Measurements from ENCODE around the gene CITED1. TPM values are rescaled to one million over a fixed set of nuclear protein-coding genes. Genes with fewer than 3 reads are reported as not detected.
A peak's percentile ranks its signal among the peaks of the same experiment; 100 is the strongest.

The CITED1 gene
- total and polyA plus RNA-seq, 7 experiments from 2014 or later: 1.5 TPM; not detected in 6

DNA sequence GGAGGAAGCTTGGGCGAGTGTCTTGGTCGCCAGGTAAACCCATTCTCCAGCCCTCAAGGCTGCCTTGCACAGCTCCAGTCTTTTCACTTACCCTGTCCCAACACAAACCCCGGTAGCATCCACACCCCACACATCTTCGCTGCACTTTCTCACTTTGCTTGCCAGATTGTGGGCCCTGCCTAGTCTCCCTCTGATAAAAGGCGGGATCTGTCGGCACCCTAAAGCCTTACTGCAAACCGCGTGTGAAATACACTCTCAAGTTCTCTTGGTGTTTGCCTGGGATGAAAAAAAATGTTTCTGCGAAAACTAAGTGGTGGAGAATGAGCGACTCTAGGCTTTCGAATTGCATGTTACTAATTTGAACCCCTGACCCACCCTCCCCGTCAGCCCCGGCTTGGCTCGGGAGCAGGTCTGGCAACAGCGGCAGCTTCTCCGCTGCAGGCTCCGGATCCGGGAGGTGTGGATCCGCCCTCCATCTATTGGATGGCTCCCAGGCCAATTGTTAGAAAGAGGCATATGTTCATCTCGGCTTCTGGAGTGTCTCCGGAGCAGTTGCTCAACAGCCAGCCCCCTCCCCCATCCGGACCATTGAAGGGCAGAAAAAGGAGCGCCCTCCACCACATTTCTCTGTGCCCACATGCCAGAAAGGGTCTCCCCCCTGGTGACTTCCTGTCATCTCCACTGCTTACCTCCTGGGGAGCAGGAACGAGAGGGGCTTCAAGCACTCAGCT, 3.0 kb upstream of the CITED1 start:
- Mint-ChIP-seq H3K36me3 (no peaks in the 10 kb centered on the region), H3K27ac (peak overlapping the region in 1 of 9 donors; percentile 33), H3K9me3 (peaks cover 0 to 5% (median 0%) of the 10 kb centered on the region in 11 donors), H3K4me3 (peak overlapping the region; percentile 48 to 90 (median 79)), H3K4me1 (peaks cover 4 to 44% (median 27%) of the 10 kb centered on the region in 7 donors), H3K27me3 (peaks cover 12 to 52% (median 30%) of the 10 kb centered on the region in 5 donors)
- ATAC-seq (peak; percentile 53), DNase-seq (peak in 2 of 9 donors; percentile 11 to 32)
- Histone ChIP-seq H3K27ac (ENCODE audit: low read depth, low read length) (no peak overlapping the region), H3K4me3 (ENCODE audit: low read length) (peak overlapping the region; percentile 39), H3K27me3 (ENCODE audit: control insufficient read depth in 2 of 2, insufficient read depth in 2 of 2, low read length in 2 of 2) (peaks cover 0 to 13% of the 10 kb centered on the region in 2 donors), H3K4me1 (ENCODE audit: control insufficient read depth in 2 of 2, insufficient read depth in 2 of 2, low read length in 2 of 2) (peaks cover 10 to 14% of the 10 kb centered on the region in 2 donors), H3K36me3 (ENCODE audit: control insufficient read depth in 2 of 3, insufficient read depth in 3 of 3, low read length in 3 of 3) (no peaks in the 10 kb centered on the region), H3K9me3 (ENCODE audit: control insufficient read depth in 2 of 3, low read length in 3 of 3) (no peaks in the 10 kb centered on the region)
- POLR2A ChIA-PET: interaction anchor here (0.7 kb wide), 1 partner anchor 263 kb away, joined by 3 read pairs; the partner anchor contains the start of gene HDAC8
- intact Hi-C loops (cut with micrococcal nuclease): loop anchor here in 1 of 2 donors (2.0 kb wide), 1 partner anchor 264 kb away; the partner anchor contains the start of gene HDAC8
- CTCF ChIA-PET: no interaction called here

GRCh38 chrX:72308209-72308565, 2.5 kb upstream of the CITED1 start:
- H3K4me1 Mint-ChIP-seq: peaks cover 4 to 44% (median 27%) of the 10 kb centered on the region in 7 donors
- intact Hi-C loops (cut with micrococcal nuclease): loop anchor here in 1 of 2 donors (2.0 kb wide), 1 partner anchor 265 kb away; the partner anchor contains the start of gene HDAC8
- H3K9me3 Mint-ChIP-seq: peaks cover 0 to 5% (median 0%) of the 10 kb centered on the region in 11 donors
- H3K27ac Mint-ChIP-seq: peak overlapping the region in 1 of 9 donors; percentile 33
- ATAC-seq: no peak
- ChIA-PET POLR2A (no interaction called here), CTCF (no interaction called here)
- Histone ChIP-seq H3K9me3 (ENCODE audit: control insufficient read depth in 2 of 3, low read length in 3 of 3) (no peaks in the 10 kb centered on the region), H3K4me1 (ENCODE audit: control insufficient read depth in 2 of 2, insufficient read depth in 2 of 2, low read length in 2 of 2) (peaks cover 10 to 14% of the 10 kb centered on the region in 2 donors), H3K27me3 (ENCODE audit: control insufficient read depth in 2 of 2, insufficient read depth in 2 of 2, low read length in 2 of 2) (peaks cover 0 to 13% of the 10 kb centered on the region in 2 donors), H3K36me3 (ENCODE audit: control insufficient read depth in 2 of 3, insufficient read depth in 3 of 3, low read length in 3 of 3) (no peaks in the 10 kb centered on the region), H3K27ac (ENCODE audit: low read depth, low read length) (no peak overlapping the region), H3K4me3 (ENCODE audit: low read length) (peak overlapping the region; percentile 39)
- H3K27me3 Mint-ChIP-seq: peaks cover 13 to 57% (median 32%) of the 10 kb centered on the region in 5 donors
- peak overlapping the region; percentile 48 to 90 (median 79) for H3K4me3 Mint-ChIP-seq
- no peak for DNase-seq
- no peaks in the 10 kb centered on the region for H3K36me3 Mint-ChIP-seq

GRCh38 chrX:72307646-72308051, 1.9 kb upstream of the CITED1 start:
- H3K4me1 Mint-ChIP-seq: peaks cover 4 to 44% (median 27%) of the 10 kb centered on the region in 7 donors
- no peak for ATAC-seq
- DNase-seq: no peak
- intact Hi-C loops (cut with micrococcal nuclease): loop anchor here in 1 of 2 donors (2.0 kb wide), 1 partner anchor 265 kb away; the partner anchor contains the start of gene HDAC8
- ChIA-PET CTCF (no interaction called here), POLR2A (no interaction called here)
- H3K36me3 ChIP-seq (ENCODE audit: control insufficient read depth in 2 of 3, insufficient read depth in 3 of 3, low read length in 3 of 3): no peaks in the 10 kb centered on the region
- peaks cover 0 to 5% (median 0%) of the 10 kb centered on the region in 11 donors for H3K9me3 Mint-ChIP-seq
- peaks cover 10 to 14% of the 10 kb centered on the region in 2 donors for H3K4me1 ChIP-seq (ENCODE audit: control insufficient read depth in 2 of 2, insufficient read depth in 2 of 2, low read length in 2 of 2)
- peaks cover 0 to 15% of the 10 kb centered on the region in 2 donors for H3K27me3 ChIP-seq (ENCODE audit: control insufficient read depth in 2 of 2, insufficient read depth in 2 of 2, low read length in 2 of 2)
- H3K27ac ChIP-seq (ENCODE audit: low read depth, low read length): no peak overlapping the region
- peak overlapping the region; percentile 33 to 90 (median 78) for H3K4me3 Mint-ChIP-seq
- H3K4me3 ChIP-seq (ENCODE audit: low read length): peak overlapping the region; percentile 53
- H3K27ac Mint-ChIP-seq: no peak overlapping the region
- H3K27me3 Mint-ChIP-seq: peaks cover 18 to 62% (median 37%) of the 10 kb centered on the region in 5 donors
- no peaks in the 10 kb centered on the region for H3K9me3 ChIP-seq (ENCODE audit: control insufficient read depth in 2 of 3, low read length in 3 of 3)
- no peaks in the 10 kb centered on the region for H3K36me3 Mint-ChIP-seq

DNA sequence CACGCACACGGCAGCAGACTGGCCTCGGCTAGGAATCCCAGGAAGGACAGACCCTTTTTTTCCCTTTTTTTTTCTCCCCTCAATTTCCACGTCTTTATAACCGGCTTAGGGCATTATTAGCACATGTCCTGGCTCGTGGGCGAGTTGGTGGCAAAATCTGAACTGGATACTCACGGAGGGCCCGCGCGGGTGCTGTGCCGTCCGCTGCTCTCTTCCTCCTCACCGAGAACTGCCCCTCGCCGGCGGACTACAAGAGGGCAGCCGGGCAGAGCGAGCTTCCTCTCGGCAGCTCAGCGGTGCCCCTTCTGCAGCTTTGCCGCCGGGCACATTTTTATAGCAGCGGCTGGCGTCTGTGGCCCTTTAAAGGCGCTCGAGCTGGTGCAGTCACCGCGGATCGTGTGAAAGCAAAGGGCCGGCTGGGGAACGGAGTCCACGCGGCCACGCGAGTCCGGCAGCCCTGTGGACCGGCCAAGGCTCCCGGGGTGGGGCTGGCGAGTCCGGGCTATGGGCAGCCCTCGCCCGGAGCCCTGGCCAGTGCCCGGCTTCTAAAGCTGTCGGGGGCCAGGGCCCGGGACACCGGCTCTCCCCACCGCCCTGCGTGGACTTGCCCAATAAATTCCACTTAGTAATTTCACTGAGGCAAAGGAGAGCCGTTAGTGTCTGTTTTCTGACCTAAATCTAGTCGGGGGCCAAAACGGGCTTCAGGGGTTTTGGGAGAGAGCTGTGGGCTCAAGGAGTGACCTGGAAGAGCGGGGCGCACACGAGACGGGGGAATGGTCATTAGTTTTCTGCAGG, 1.3 kb upstream of the CITED1 start:
- ATAC-seq (peak; percentile 71), DNase-seq (peak in 2 of 9 donors; percentile 17 to 29)
- H3K9me3 ChIP-seq (ENCODE audit: control insufficient read depth in 2 of 3, low read length in 3 of 3): no peaks in the 10 kb centered on the region
- Mint-ChIP-seq H3K36me3 (no peaks in the 10 kb centered on the region), H3K4me3 (peak overlapping the region; percentile 76 to 90 (median 86)), H3K27me3 (peaks cover 23 to 68% (median 40%) of the 10 kb centered on the region in 5 donors), H3K9me3 (peaks cover 0 to 5% (median 0%) of the 10 kb centered on the region in 11 donors), H3K27ac (peak overlapping the region in 1 of 9 donors; percentile 19), H3K4me1 (peaks cover 4 to 44% (median 27%) of the 10 kb centered on the region in 7 donors)
- peaks cover 0 to 15% of the 10 kb centered on the region in 2 donors for H3K27me3 ChIP-seq (ENCODE audit: control insufficient read depth in 2 of 2, insufficient read depth in 2 of 2, low read length in 2 of 2)
- H3K4me3 ChIP-seq (ENCODE audit: low read length): peak overlapping the region; percentile 53
- peaks cover 10 to 14% of the 10 kb centered on the region in 2 donors for H3K4me1 ChIP-seq (ENCODE audit: control insufficient read depth in 2 of 2, insufficient read depth in 2 of 2, low read length in 2 of 2)
- ChIA-PET CTCF (no interaction called here), POLR2A (interaction anchor here (1.5 kb wide), 1 partner anchor 126 kb away, joined by 5 read pairs; the partner anchor contains the start of gene PIN4)
- intact Hi-C loops (cut with micrococcal nuclease): no loop called here
- H3K36me3 ChIP-seq (ENCODE audit: control insufficient read depth in 2 of 3, insufficient read depth in 3 of 3, low read length in 3 of 3): no peaks in the 10 kb centered on the region
- H3K27ac ChIP-seq (ENCODE audit: low read depth, low read length): no peak overlapping the region

- intact Hi-C loops (cut with micrococcal nuclease): no loop called here
- Histone ChIP-seq H3K4me1 (ENCODE audit: control insufficient read depth in 2 of 2, insufficient read depth in 2 of 2, low read length in 2 of 2) (peaks cover 10 to 14% of the 10 kb centered on the region in 2 donors), H3K36me3 (ENCODE audit: control insufficient read depth in 2 of 3, insufficient read depth in 3 of 3, low read length in 3 of 3) (no peaks in the 10 kb centered on the region), H3K9me3 (ENCODE audit: control insufficient read depth in 2 of 3, low read length in 3 of 3) (no peaks in the 10 kb centered on the region), H3K27ac (ENCODE audit: low read depth, low read length) (no peak overlapping the region), H3K4me3 (ENCODE audit: low read length) (peak overlapping the region; percentile 27), H3K27me3 (ENCODE audit: control insufficient read depth in 2 of 2, insufficient read depth in 2 of 2, low read length in 2 of 2) (peaks cover 0 to 15% of the 10 kb centered on the region in 2 donors)
- Mint-ChIP-seq H3K36me3 (no peaks in the 10 kb centered on the region), H3K9me3 (peaks cover 0 to 5% (median 0%) of the 10 kb centered on the region in 11 donors), H3K4me3 (peak overlapping the region; percentile 63 to 90 (median 82)), H3K27ac (no peak overlapping the region), H3K4me1 (peaks cover 4 to 44% (median 27%) of the 10 kb centered on the region in 7 donors), H3K27me3 (peaks cover 23 to 71% (median 41%) of the 10 kb centered on the region in 5 donors)
- DNase-seq (no peak), ATAC-seq (peak; percentile 8)
- CTCF ChIA-PET: no interaction called here
- POLR2A ChIA-PET: interaction anchor here (1.5 kb wide), 1 partner anchor 125 kb away, joined by 5 read pairs; the partner anchor contains the start of gene PIN4
Observed at GRCh38 chrX:72306085-72306801, 529 bp upstream of the CITED1 start.

- Histone ChIP-seq H3K4me1 (ENCODE audit: control insufficient read depth in 2 of 2, insufficient read depth in 2 of 2, low read length in 2 of 2) (peaks cover 10 to 14% of the 10 kb centered on the region in 2 donors), H3K27ac (ENCODE audit: low read depth, low read length) (no peak overlapping the region), H3K4me3 (ENCODE audit: low read length) (peak overlapping the region; percentile 27), H3K27me3 (ENCODE audit: control insufficient read depth in 2 of 2, insufficient read depth in 2 of 2, low read length in 2 of 2) (peaks cover 0 to 15% of the 10 kb centered on the region in 2 donors), H3K36me3 (ENCODE audit: control insufficient read depth in 2 of 3, insufficient read depth in 3 of 3, low read length in 3 of 3) (no peaks in the 10 kb centered on the region), H3K9me3 (ENCODE audit: control insufficient read depth in 2 of 3, low read length in 3 of 3) (no peaks in the 10 kb centered on the region)
- peaks cover 4 to 44% (median 27%) of the 10 kb centered on the region in 7 donors for H3K4me1 Mint-ChIP-seq
- H3K27me3 Mint-ChIP-seq: peaks cover 30 to 75% (median 48%) of the 10 kb centered on the region in 5 donors
- H3K4me3 Mint-ChIP-seq: peak overlapping the region; percentile 27 to 90 (median 70)
- no peaks in the 10 kb centered on the region for H3K36me3 Mint-ChIP-seq
- H3K27ac Mint-ChIP-seq: no peak overlapping the region
- ChIA-PET POLR2A (no interaction called here), CTCF (no interaction called here)
- no peak for ATAC-seq
- intact Hi-C loops (cut with micrococcal nuclease): no loop called here
- no peak for DNase-seq
- H3K9me3 Mint-ChIP-seq: peaks cover 0 to 5% (median 0%) of the 10 kb centered on the region in 11 donors
Observed at GRCh38 chrX:72304877-72305276, 837 bp downstream of the CITED1 start.
